ENCODE measurements around the gene PTPRN2.
"Not testable (repeated sequence)": the region's sequence is repeated elsewhere in the genome, so short reads cannot be mapped to it uniquely, and the experiment has no call there.

The PTPRN2 gene

DNA sequence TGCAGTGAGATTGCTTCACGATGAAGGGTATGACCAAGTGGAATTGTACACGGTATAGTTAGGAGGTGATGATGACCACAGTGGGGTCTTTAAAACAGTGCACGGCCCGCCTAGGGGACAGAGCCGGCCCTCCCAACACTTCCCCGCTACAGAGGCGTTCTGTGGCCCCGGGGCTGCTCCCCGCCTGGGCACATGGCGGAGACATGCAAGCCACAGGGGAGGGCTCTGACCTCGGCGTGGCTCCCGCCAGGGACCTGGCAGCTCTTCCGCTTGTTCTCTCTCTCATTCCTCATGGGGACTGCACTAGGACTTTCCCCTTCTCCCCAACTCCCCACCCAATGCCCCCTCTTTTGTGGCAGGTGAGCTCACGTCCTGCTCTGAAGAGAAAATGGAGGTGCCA lies 857.0 kb downstream of the PTPRN2 start:
- DNase-seq: no peak

GRCh38 chr7:157729566-157729965 lies 858.1 kb downstream of the PTPRN2 start:
- no peak for DNase-seq

DNA sequence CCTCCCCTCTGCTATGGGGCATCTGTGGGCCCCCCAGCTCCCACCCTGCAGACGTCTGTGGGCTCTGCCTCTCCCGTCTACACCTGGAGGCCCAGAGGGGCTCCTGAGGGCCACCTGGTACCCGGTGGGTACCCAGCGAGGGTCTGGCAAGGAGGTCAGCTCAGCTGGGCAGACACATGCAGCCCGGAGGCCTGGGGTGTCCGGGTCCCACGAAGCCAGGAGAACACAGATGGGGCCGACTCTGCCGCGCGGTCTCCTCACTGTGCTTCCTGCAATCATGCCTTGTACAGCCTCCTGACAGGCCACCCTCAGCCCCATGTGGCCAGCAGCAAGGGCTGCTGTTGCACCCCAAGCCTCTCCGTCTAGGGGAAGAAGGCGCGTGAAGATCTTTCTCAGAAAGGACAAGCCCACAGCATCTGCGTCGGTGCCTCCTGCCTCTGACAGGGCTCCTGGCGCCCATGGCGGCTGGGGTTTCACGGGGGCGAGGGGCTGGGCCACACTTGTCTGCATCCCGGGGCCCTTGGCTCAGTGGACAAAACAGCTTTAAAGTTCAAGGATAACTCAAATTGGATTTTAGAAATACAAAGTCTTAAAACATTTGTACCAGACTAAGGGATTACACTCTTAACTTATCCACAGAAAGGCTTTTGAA lies 859.5 kb downstream of the PTPRN2 start:
- DNase-seq: no peak

GRCh38 chr7:157726764-157727163 lies 860.9 kb downstream of the PTPRN2 start:
- no peak for DNase-seq

- DNase-seq: not testable (repeated sequence)
Measured at GRCh38 chr7:157725312-157725711, 862.3 kb downstream of the PTPRN2 start.

GRCh38 chr7:157723205-157723604 lies 864.4 kb downstream of the PTPRN2 start:
- no peak for DNase-seq

DNA sequence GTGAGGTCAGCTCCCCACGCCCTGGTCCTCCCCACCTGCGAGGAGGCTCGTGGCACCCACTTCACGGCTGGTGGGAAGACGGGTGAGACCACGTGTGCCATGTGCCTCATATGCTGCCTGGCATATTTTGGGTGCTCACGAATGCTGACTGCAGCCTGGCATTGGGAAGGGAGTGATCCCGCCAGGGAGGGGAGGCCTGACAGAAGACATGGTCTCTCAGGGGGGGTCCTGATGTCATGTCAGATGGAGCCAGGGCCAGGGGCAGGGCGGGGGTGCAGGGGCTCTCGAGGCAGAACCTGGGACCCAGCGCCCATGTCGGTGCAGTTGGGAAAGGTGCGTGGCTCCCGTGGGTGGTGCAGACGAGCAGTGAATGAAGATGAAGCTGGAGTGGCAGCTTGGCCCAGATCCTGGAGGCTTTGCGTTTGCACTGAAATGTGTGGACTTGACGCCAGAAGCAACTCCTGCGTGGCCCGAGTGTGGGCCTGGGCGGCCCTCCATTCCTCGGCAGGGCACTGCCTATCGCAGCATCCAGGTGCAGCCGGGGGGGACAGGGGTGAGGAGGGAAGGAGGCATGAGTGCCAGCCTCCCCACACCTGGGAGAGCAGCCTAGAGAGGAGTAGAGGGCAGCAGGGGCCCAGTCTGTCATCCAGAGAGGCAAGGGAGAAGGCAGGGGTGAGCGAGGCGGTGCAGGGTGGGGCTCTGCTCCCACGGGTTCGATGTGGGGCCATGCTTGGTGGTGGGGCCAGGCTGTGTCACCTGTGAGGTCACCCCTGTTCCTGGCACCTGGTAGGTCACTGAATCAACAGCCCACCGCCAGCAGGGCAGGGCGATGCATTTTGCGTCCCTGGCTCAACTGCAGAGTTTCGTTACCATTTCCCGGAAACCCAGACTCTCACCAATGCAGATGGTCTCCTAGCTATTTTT lies 865.2 kb downstream of the PTPRN2 start:
- no peak for DNase-seq

- DNase-seq: no peak
Measured at GRCh38 chr7:157721468-157722136, 866.0 kb downstream of the PTPRN2 start.

DNA sequence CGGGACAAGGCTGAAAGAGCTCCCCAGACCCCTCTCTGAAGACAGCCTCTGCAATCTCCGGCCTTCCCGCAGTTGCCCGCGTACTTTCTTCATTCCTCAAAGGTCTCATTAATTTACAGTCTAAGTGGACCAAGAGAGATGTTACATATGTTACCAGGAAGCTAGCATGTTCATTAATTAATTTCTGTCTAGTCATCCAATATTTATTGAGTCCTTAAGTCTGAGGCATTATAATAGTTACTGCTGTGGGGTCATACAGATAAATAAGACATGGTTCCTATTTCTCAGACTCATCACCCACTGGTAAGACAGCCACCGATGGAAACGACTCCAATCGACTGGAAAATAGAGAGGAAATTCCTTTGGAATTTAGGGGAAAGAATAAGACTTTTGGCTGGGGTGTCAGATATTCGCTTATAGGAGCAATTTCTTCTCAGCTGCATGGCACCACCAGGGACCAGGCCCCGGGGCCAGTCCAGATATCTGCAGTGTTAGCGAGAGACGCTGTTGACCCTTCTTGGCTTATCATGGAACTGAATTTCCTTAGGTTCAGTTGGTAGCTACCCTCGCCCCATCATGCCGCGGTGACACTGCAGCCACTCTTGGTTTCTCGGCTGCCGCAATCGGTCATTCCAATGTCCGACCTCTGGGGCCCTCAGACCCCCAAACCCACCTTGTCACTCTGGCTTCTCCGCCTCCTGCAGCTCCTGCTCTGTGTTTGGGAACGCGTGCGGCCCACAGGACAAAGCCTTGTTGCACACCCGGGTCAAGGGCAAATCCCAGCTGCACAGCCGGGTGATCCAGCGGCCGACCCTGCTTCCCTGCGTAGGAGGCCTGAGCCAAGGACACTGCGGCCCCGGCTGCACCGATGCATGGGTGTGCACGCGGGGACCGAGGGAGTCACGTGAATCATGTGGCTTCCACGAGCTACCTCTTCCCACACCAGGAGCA lies 867.6 kb downstream of the PTPRN2 start:
- DNase-seq: no peak

DNA sequence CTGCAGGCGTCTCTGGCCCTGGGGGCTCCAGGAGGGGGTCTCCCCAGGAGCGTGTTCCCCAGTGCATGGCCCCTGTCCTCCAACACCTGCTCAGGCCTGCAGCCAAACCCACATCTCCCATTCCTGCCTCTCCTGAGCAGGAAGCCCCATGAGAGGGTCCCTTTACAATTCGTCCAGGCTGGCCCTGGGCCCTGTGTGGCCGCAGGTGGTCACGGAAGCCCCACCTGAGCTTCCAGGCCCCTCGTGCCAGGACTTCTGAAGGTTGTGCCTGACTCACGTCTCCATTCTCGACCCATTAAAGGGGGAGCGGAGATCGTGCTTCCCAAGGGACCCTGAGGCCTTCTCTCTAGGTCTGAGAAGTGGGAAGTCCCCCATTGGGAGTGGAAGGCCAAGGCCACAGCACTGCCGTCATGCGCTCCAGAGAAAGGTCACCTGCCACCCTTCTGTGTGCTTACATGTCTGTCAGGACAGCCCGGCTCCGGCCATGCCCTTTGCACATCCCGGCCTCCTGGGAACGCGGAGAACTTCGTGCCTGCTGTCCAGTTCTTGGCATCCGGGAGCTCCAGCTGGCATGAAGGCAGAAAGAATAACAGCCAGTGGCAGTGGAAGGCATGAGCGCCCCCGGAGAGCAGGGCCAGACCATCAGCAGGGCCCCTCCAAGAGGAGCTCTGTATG lies 868.5 kb downstream of the PTPRN2 start:
- no peak for DNase-seq

- no peak for DNase-seq
Measured at GRCh38 chr7:157718303-157719007, 869.2 kb downstream of the PTPRN2 start.

- no peak for DNase-seq
Measured at GRCh38 chr7:157717211-157718174, 870.1 kb downstream of the PTPRN2 start.

DNA sequence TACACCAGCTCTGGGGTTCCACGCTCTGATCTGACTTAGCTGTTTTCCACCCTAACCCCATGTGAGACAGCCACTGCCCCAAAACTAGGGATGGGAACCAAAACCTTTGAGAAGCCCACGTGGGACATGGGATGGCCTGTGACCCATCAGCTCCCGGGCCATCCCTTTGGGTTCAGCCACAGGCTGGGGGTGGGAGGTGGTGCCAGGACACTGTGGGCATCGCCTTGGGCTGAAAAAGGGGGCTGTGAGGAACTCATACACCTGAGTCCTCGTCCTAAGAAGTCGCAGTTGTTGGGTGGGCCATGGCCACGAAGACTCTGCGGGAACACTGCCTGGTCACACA lies 871.7 kb downstream of the PTPRN2 start:
- no peak for DNase-seq

DNA sequence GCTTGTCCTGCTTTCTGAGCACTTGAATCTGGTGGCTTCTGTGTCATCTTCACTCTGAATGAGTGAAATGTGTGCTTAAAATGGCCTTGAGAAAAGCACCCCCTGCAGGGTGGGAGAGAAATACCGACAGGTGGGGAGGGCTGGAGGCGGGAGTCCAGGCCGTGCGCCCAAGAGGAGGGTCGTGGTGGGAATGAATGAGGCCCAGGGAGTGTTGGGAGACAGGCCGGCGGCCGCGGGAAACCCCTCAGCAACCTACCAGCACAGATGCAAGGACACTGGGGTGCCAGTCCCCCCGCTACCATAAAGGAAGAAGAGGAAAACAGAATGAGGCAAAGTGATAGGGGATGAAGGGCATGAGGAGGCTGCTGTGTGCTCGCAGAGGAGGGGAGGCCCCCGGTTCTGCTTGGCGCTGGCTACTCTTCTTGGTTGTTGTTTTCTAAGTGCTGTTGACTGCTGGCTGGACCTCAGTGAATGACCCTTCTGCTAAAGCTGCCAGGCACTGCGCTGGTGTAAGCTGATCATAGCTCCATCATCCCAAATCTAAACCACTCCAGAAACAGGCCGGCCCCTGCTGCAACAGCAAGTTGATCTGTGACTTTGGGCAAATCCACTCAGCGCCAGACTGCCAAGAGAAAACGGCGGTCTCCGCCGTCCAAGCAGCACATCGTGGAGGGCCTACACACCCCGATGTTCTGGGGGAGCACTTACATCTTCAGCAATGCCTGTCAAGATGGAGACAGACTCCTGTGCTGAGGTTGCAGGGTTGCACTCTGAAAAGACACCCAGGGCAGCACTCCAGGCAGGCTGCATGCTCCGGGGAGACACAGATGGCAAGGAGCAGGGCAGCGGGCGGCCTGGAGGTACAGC lies 872.3 kb downstream of the PTPRN2 start:
- DNase-seq: no peak

DNA sequence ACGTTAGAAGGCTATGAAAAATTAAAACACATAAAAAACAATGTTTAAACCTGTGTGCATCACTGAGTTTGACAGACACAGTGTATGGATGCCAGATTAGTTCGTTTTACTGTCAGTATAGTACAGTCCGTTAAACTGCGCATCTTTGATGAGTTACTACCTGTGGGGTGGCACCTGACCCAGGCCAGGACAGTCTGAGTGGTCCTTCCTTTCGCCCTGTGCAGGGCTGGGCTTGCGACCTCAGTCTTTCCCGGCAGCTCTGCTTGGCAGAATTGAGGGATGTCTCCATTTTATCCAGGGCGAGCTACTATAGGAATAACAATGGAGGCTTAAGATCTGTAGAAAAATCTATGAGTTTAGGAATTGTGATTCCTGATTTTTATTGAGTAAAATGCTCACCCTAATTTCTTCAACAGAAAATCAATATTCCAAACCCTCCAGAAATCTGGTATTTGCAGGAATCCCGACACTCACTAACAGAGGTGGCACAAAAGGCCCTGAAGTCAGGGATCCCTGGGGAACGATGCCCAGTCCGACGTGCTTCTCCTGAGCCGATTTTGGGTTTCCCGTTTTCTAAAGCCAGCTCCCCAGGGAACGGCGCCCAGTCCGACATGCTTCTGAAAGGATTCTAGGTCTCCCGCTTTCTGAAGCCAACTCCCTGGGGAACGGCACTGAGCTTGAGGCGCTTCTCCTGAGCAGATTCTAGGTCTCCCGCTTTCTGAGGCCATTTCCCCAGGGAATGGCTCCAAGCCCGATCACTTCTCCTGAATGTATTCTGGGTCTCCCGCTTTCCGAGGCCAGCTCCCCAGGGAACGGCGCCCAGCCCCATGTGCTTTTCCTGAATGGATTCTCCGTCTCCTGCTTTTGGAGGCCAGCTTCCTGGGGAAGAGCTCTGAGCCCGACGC lies 873.2 kb downstream of the PTPRN2 start:
- DNase-seq: no peak

DNA sequence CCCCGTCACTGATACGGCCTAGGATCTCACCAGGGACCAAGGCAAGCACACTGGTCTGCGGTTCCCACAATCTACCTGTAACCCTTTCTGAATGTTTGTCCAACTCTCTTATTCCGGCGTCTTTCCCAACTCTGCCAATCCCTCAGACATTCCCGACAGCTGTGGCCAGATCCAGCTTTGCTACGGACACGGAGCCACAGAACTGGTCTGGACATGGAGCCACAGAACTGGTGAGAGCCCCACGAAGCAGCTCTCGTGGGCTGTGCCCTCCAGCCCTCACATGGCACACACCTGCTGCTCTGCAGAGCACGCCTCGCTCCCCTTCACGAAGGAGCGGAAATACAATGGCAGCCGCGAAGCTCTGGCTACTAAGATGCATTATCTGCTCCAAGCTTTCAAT lies 874.0 kb downstream of the PTPRN2 start:
- no peak for DNase-seq

DNA sequence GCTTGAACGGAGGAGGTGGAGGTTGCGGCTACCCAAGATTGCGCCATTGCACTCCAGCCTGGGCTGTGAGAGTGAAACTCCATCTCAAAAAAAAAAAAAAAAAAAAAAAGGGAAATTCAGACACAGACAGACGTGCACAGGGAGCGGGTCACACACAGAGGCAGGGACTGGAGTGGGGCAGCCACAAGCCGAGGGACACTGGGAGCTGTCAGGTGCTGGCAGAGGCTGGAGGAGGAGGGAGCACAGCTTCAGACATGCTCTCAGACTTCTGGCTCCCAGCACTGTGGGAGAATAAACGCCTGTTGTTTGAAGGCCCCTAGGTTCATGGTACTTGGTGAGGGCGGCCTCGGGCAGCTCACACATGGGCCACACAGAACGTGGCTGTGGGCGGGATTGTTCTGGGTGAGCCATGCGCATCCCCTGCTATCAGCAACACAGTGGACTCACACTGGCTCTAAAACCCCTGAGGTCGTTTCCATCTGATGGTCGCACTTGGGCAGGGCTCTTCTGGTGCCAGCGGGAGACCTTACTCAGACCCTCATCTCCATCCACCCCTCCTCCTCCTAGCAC lies 874.9 kb downstream of the PTPRN2 start:
- no peak for DNase-seq
